Stimulated activated naive CD8-positive, alpha-beta T cell treated with anti-CD3 and anti-CD28 coated beads, Interleukin-15, Interleukin-2, amounts not matched to agents 100 ng/mL and 50 ng/mL, for 24 hours (primary cell): ENCODE measurements around the gene ACTN4.
A peak's percentile ranks its signal among the peaks of the same experiment; 100 is the strongest.
"Not testable (repeated sequence)": the region's sequence is repeated elsewhere in the genome, so short reads cannot be mapped to it uniquely, and the experiment has no call there.

Experiments used
- H3K27ac Mint-ChIP-seq: one replicate; pipeline ENCODE4 v1.8.0; 2021; ENCODE audit warnings: mild to moderate bottlenecking, mixed read lengths
- H3K27me3 Mint-ChIP-seq: one replicate; pipeline ENCODE4 v1.8.0; 2021; ENCODE audit warnings: mixed read lengths
- H3K36me3 Mint-ChIP-seq: one replicate; pipeline ENCODE4 v1.8.0; 2021; ENCODE audit warnings: low read depth, mixed read lengths
- H3K4me1 Mint-ChIP-seq: one replicate; pipeline ENCODE4 v1.8.0; 2021; ENCODE audit warnings: low read depth, mixed read lengths
- H3K4me3 Mint-ChIP-seq: one replicate; pipeline ENCODE4 v1.8.0; 2021; ENCODE audit warnings: mild to moderate bottlenecking, mixed read lengths
- H3K9me3 Mint-ChIP-seq: one replicate; pipeline ENCODE4 v1.8.0; 2021; ENCODE audit warnings: mixed read lengths

ACTN4 gene

DNA sequence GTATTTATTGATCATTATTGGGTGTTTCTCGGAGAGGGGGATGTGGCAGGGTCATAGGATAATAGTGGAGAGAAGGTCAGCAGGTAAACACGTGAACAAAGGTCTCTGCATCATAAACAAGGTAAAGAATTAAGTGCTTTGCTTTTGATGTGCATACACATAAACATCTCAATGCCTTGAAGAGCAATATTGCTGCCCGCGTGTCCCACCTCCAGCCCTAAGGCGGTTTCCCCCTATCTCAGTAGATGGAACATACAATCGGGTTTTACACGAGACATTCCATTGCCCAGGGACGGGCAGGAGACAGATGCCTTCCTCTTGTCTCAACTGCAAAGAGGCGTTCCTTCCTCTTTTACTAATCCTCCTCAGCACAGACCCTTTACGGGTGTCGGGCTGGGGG, 16.1 kb upstream of the ACTN4 start:
- not testable (repeated sequence) for H3K27ac Mint-ChIP-seq, H3K27me3 Mint-ChIP-seq
- H3K36me3 Mint-ChIP-seq: peaks cover 62% of the 10 kb centered on the region

DNA sequence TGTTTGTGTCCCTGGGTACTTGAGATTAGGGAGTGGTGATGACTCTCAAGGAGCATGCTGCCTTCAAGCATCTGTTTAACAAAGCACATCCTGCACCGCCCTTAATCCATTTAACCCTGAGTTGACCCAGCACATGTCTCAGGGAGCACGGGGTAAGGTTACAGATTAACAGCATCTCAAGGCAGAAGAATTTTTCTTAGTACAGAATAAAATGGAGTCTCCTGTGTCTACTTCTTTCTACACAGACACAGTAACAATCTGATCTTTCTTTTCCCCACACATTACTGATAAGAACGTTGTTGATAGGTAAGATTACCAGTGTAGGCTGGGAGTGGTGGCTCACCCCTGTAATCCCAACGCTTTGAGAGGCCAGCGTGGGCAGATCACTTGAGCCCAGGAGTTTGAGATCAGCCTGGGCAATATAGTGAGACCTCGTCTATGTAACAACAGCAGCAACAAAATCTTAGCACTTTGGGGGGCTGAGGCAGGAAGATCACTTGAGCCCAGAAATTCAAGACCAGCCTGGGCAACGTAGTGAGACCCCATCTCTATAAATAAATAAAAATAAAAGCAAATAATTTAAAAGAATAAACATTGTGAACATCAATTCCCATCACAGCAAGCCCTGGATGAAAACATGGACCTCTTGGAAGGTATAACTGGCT, 15.5 kb upstream of the ACTN4 start:
- H3K27me3 Mint-ChIP-seq, H3K4me3 Mint-ChIP-seq, H3K9me3 Mint-ChIP-seq, H3K27ac Mint-ChIP-seq: not testable (repeated sequence)
- Mint-ChIP-seq H3K36me3 (peaks cover 61% of the 10 kb centered on the region), H3K4me1 (peaks cover 24% of the 10 kb centered on the region)

More for the DNA sequence above, 16.1 kb upstream of the ACTN4 start:
- not testable (repeated sequence) for H3K9me3 Mint-ChIP-seq, H3K4me3 Mint-ChIP-seq
- H3K4me1 Mint-ChIP-seq: peaks cover 18% of the 10 kb centered on the region

DNA sequence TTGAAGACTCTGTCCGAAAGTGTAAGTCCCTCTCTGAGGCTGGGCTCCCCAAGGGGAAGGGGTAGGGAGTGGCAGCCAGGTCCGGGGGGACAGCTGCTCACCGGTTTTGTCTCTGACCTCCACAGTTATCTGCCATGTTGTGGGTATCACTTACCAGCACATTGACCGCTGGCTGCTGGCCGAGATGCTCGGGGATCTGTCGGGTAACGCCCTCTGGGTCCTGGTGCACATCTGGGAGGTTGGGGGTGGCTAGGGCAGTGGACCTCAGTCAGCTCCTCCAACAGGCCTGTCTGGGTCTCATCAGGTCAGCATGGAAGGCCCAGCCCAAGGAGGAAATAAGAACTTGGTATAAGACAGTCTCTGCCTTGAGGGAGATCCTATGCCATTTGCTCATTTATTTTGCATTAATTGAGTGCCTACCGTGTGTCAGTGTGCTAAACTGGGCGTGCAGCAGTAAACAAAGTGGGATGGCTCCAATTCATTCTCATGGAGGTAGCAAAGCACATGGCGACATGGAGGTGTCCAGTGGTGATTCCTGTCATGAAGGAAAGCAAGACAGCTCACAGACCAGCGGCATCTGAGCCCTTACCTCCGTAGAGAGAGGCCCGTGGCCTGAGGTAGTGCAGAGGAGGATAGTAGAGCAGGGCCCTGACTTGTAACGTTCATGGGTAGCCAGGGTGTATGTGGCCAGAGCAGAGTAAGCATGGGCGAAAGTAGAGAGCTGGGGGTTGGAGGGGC, 14.8 kb upstream of the ACTN4 start:
- H3K4me1 Mint-ChIP-seq: peaks cover 31% of the 10 kb centered on the region
- peaks cover 57% of the 10 kb centered on the region for H3K36me3 Mint-ChIP-seq
- H3K4me3 Mint-ChIP-seq: no peak overlapping the region
- no peaks in the 10 kb centered on the region for H3K9me3 Mint-ChIP-seq
- no peaks in the 10 kb centered on the region for H3K27me3 Mint-ChIP-seq
- H3K27ac Mint-ChIP-seq: no peak overlapping the region

DNA sequence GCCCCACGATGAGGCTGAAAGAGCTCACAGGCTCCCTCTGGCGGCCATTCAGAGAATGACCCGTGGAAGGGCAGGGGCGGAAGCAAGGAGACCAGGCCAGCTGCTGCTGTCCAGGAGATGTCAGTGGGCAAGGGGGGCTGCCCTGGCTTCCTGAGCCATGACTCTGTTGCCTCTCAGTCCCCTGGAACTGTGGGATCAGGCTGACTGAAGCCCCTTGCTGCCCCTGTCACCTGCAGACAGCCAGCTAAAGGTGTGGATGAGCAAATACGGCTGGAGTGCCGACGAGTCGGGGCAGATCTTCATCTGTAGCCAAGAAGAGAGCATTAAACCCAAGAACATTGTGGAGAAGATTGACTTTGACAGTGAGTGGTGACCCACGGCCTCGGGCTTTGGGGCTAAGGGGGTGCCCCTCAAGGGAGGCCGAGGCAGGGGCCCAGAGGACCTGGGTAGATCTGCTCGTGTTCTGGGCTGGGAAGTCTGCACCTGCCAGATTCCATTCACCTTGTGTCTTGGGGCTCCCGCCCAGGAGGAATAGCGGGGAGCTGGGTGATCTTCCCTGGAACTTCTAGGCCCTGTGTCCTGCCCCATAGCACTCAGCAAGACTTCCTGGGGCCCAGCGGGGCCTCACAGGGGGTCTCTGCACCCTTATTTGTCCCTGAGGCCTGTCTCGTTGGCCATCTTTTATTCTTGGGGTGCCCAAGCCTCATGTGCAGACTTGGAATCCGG, 12.5 kb upstream of the ACTN4 start:
- H3K27me3 Mint-ChIP-seq: no peaks in the 10 kb centered on the region
- H3K9me3 Mint-ChIP-seq: no peaks in the 10 kb centered on the region
- peak overlapping the region; percentile 84 for H3K27ac Mint-ChIP-seq
- H3K36me3 Mint-ChIP-seq: peaks cover 45% of the 10 kb centered on the region
- peaks cover 31% of the 10 kb centered on the region for H3K4me1 Mint-ChIP-seq
- no peak overlapping the region for H3K4me3 Mint-ChIP-seq

DNA sequence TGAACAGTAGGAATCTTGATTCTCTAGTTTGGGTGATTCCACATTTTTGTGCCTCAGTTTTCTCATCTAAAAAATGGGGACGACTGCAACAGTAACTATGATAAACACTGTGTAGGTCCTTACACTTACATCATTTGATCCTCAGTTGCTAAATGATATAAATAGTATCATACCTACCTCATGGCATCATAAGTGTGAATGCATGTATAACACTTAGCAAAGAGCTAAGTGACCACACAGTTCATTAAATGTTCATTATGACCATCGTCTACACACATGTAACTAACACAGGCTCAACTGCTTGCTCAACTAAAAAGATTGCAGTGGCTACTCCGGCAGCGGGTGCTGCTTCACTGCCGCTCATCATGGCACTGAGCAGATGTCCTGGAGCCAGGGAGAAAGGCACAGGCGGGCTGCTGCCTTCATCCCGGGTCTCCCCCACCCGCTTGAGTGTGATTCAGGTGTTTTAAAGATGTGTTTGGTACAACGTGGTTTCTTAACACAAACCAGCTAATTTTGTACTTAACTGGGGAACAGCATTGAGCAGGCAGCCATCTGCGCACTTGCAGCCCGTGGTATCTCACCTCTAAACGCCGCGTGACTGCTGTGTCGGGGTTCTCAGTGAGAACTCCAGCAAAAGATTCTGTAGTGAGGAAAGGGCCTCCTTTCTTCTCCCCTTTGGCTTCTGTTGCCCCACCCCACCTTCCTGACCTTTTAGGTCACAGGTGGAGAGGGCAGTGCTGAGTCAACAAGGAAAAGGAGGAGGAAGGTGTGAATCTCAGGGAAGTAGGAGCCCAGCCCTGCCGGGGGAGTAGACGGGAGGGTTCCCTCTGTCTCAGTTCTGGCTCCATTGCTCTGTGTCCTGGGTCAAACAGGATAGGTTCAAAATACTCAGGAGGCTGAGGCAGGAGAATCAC, 11.7 kb upstream of the ACTN4 start:
- H3K9me3 Mint-ChIP-seq: no peaks in the 10 kb centered on the region
- H3K4me3 Mint-ChIP-seq: no peak overlapping the region
- H3K27ac Mint-ChIP-seq: no peak overlapping the region
- peaks cover 31% of the 10 kb centered on the region for H3K4me1 Mint-ChIP-seq
- no peaks in the 10 kb centered on the region for H3K27me3 Mint-ChIP-seq
- H3K36me3 Mint-ChIP-seq: peaks cover 41% of the 10 kb centered on the region

DNA sequence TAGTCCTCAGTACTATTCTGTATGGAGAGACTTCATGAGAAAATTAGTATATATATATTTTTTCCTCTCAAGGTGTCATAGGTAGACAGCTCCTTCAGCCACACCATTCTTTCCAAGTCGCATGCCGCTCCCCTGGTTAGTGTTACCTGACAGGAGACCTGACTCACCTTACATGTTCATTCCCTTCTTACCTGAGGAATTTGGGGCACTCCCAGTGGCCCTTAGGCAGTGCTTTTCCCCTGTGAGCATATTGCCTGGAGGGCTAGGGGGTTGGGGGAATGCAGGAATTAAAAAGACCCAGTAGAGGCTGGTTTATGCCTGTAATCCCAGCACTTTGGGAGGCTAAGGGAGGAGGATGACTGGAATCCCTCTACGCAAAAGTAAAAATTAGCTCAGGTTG, 9.0 kb upstream of the ACTN4 start:
- no peak overlapping the region for H3K4me3 Mint-ChIP-seq
- H3K36me3 Mint-ChIP-seq: peaks cover 17% of the 10 kb centered on the region
- peaks cover 31% of the 10 kb centered on the region for H3K4me1 Mint-ChIP-seq
- H3K9me3 Mint-ChIP-seq: no peaks in the 10 kb centered on the region
- H3K27ac Mint-ChIP-seq: no peak overlapping the region
- no peaks in the 10 kb centered on the region for H3K27me3 Mint-ChIP-seq

DNA sequence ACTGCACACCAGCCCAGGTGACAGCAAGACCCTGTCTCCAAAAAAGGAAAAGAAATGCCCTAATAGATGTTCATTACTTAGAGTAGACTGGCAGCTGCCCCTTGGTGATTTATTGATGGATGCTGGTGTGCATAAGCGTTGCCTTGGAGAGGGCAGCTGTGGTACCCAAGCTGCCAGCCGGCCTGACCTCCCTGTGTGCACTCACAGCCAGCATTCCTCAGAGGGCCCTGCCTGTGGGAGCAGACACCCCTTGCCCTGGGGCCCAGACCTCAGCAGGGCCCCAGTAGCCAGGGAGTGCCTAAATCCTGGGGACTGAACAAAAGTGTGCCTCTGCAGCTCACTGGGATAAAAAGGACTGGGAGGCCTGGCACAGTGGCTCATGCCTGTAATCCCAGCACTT, 7.8 kb upstream of the ACTN4 start:
- H3K36me3 Mint-ChIP-seq: peaks cover 13% of the 10 kb centered on the region
- H3K4me1 Mint-ChIP-seq: peaks cover 28% of the 10 kb centered on the region

DNA sequence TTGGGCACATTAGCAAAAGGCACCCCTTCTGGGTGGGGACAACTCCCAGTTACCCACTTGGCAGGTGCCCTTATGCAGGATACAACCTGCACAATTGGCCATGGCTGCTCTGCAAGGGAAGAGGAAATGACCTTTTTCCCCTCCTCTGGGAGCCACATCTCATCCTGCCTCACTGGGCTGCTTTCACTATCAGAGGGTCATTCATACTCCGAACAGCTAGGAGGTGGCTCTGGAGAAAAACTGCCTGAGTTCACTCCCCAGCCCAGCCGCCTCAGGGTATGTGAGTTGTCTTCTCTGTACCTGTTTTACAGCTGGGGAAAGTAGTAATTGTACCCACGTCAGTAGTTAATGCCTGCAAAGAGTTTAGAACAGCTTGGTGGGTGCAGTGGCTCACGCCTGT, 7.1 kb upstream of the ACTN4 start:
- no peak overlapping the region for H3K27ac Mint-ChIP-seq
- H3K27me3 Mint-ChIP-seq: no peaks in the 10 kb centered on the region
- no peak overlapping the region for H3K4me3 Mint-ChIP-seq
- H3K9me3 Mint-ChIP-seq: no peaks in the 10 kb centered on the region
- H3K36me3 Mint-ChIP-seq: peaks cover 10% of the 10 kb centered on the region
- H3K4me1 Mint-ChIP-seq: peaks cover 23% of the 10 kb centered on the region

More for the DNA sequence above, 7.8 kb upstream of the ACTN4 start:
- no peak overlapping the region for H3K27ac Mint-ChIP-seq
- H3K9me3 Mint-ChIP-seq: no peaks in the 10 kb centered on the region
- H3K4me3 Mint-ChIP-seq: no peak overlapping the region
- no peaks in the 10 kb centered on the region for H3K27me3 Mint-ChIP-seq

DNA sequence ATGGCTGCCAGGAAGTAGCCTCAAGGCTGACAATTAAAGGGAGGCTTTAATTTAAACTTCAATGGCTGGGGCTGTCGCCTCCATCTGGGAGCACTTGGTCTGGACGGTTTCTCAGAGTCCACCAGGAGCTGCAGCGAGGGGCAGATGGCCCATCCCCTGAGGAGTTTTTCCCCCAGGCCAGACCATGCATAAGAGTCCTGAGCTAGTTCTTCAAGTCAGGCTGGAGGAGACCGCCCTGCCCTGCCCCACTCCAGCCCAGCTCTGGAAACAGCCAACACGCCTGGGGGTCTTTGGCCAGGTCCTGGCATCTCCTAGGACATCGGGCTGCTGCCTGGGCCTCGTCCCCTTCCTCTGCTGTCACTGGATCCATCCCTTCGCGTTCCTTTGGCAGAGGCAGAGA, 5.3 kb upstream of the ACTN4 start:
- Mint-ChIP-seq H3K27ac (no peak overlapping the region), H3K27me3 (no peaks in the 10 kb centered on the region), H3K4me1 (peaks cover 7% of the 10 kb centered on the region), H3K4me3 (no peak overlapping the region), H3K36me3 (no peaks in the 10 kb centered on the region), H3K9me3 (no peaks in the 10 kb centered on the region)

DNA sequence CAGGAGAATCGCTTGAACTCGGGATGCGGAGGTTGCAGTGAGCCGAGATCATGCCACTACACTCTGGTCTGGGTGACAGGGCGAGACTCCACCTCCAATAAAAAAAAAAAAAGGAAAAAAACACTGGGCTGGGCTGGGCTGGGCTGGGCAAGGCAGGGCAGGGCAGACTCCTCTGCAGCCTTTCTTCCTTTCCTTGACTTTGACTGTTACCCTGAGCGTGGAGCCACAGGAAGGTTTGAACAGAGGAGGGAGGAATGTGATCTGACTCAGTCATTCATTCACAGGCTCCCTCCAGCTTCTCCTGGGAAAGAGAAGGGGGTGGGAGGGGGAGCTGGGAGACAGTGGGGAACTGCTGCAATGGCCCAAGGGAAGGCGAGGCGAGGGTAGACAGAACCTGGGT, 2.7 kb upstream of the ACTN4 start:
- no peak overlapping the region for H3K4me3 Mint-ChIP-seq
- peaks cover 4% of the 10 kb centered on the region for H3K36me3 Mint-ChIP-seq
- no peaks in the 10 kb centered on the region for H3K9me3 Mint-ChIP-seq
- H3K27me3 Mint-ChIP-seq: peaks cover 3% of the 10 kb centered on the region
- H3K4me1 Mint-ChIP-seq: peaks cover 19% of the 10 kb centered on the region
- no peak overlapping the region for H3K27ac Mint-ChIP-seq

DNA sequence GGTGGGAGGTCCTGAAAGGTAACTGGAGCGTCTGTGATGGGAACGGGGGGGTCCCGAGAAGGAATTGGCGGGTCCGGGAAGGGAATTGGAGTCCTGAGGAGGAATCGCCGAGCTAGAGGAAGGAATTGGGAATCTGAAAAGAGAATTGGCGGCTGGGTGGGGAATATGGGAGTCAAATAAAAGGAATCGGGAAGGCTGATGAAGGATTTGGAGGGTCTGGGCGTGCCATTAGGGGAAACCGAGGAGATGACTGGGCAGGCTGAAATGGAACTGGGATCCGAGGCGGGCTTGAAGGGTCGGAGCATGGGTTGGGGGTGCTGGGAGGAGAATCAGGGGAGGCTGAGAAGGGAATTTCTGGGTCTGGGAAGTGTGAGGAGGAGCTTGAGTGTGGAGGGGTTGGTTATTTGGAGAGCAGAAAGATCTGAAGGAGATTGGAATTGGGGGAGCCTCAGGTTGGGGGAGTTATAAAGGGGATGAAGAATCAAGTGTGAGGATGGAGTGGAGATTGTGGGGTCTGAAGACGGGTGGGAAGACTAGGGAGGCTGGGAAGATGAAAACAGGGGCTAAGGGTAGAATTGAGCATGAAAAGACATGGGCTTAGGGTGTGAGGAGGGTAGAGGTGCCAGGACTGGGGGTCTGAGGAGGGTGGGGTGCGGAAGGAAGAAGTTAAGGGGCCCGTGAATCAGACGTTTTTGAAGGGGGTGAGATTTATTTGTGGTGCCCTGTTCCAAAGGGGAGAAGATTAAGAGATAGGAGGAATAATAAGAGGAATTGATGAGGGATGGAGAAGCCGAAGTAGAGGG, 718 bp downstream of the ACTN4 start:
- Mint-ChIP-seq H3K9me3 (no peaks in the 10 kb centered on the region), H3K27me3 (peaks cover 3% of the 10 kb centered on the region), H3K4me1 (peaks cover 51% of the 10 kb centered on the region), H3K36me3 (peaks cover 10% of the 10 kb centered on the region), H3K27ac (peak overlapping the region; percentile 94), H3K4me3 (peak overlapping the region; percentile 98)

DNA sequence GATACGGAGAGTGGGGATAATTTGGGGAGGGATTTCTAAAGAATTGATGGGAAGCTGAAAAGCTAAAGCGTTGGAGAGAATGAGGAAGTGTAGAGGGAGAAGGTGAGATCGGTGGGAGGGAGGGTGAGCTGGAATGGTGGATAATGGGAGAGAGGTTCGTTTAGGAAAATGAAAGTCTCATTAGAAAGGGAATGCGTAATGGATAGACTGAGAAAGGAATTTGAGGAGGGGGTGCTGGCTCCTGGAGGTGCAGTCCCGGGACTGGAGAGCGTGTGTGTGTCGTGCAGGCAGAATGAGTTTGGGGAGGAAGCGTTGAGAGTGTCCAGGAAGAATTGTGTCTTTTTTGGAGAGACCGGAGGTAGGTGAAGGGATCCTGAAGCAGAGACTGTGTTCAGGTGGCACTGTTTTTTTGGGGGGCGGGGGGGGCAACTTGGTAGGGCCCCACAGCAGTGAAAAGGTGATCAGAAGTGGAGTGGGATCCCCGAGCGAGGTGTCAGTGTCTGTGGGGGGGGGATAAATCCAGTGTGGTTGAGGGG, 1.4 kb downstream of the ACTN4 start:
- peak overlapping the region; percentile 98 for H3K4me3 Mint-ChIP-seq
- peak overlapping the region; percentile 94 for H3K27ac Mint-ChIP-seq
- H3K4me1 Mint-ChIP-seq: peaks cover 58% of the 10 kb centered on the region
- H3K27me3 Mint-ChIP-seq: peaks cover 3% of the 10 kb centered on the region
- no peaks in the 10 kb centered on the region for H3K9me3 Mint-ChIP-seq
- peaks cover 10% of the 10 kb centered on the region for H3K36me3 Mint-ChIP-seq

DNA sequence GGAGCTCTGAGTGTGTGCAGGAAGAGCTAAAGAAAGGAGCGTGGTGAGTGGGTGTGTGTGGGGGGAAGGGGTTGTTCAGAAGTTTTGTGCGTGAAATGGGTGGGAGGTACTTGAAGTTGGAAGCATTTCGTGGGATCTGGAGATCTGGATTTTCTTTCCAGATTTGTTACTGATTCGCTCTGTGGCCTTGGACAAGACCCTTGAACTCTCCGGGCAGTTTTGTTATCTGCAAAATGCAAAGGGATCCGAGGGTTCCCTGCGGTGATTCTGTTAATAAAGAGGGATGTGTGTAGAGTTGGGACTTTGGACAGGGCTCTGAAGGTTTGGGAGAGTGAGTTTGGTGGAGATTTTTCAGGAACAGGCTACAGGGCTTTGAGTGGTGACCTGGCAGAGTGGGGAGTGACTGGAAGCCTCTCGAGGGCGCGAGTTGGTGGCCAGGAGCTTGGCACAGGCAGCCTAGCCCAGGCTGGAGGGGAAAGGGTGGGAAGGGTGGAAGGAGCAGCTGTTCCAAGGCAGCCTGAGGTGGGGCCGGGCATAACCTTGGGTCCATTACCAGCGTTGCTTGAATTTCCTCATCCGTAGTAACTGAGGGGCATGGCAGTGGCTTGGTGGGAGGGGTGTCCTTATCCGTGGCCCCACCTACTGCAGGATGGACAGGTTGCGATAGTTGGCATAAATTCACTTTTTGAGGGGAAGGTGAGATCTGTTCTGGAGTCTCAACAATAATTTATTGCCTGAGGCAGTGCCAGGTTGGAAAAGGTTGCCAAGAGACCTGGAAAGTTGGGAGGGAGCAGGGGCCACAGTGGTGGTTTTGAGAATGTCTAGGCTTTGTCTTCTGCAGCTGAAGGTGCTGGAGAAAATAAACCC, 2.1 kb downstream of the ACTN4 start:
- Mint-ChIP-seq H3K36me3 (peaks cover 10% of the 10 kb centered on the region), H3K27ac (peak overlapping the region; percentile 31), H3K4me1 (peaks cover 63% of the 10 kb centered on the region), H3K9me3 (no peaks in the 10 kb centered on the region), H3K4me3 (peak overlapping the region; percentile 98), H3K27me3 (peaks cover 3% of the 10 kb centered on the region)
